Calu3 (cell line): ENCODE results near the gene APOL3. TPM values are rescaled to one million over a fixed set of nuclear protein-coding genes. Genes with fewer than 3 reads are reported as not detected.

Experiments used
- BruUV-seq: library from RNA; stranded (reverse); fragments of 400-500 nt; replicated peaks from 2 replicates; lab custom pipeline; 2021; lab: Mats Ljungman, UMichigan
- CTCF ChIA-PET: fragments of 300-600 bp; sonication (Branson Sonifier 250); formaldehyde crosslinking; loops from one replicate; lab custom pipeline; 2022; ENCODE audit warnings: antibody characterized with exemption; lab: Charles Lee
- DNase-seq: peaks from one replicate; pipeline ENCODE4 v3.0.0; 2022
- H3K27ac Mint-ChIP-seq: one replicate; pipeline ENCODE4 v1.8.0; 2022; ENCODE audit warnings: mixed read lengths; ENCODE audit not compliant: unreplicated experiment
- H3K27me3 Mint-ChIP-seq: one replicate; pipeline ENCODE4 v1.8.0; 2022; ENCODE audit warnings: mixed read lengths; ENCODE audit not compliant: unreplicated experiment
- H3K36me3 Mint-ChIP-seq: one replicate; pipeline ENCODE4 v1.8.0; 2022; ENCODE audit warnings: mild to moderate bottlenecking, moderate library complexity, mixed read lengths; ENCODE audit not compliant: insufficient read depth, unreplicated experiment
- H3K4me1 Mint-ChIP-seq: one replicate; pipeline ENCODE4 v1.8.0; 2022; ENCODE audit warnings: mild to moderate bottlenecking, low read depth, mixed read lengths; ENCODE audit not compliant: unreplicated experiment
- H3K4me3 Mint-ChIP-seq: one replicate; pipeline ENCODE4 v1.8.0; 2022; ENCODE audit warnings: mild to moderate bottlenecking, low read depth, moderate library complexity, mixed read lengths; ENCODE audit not compliant: unreplicated experiment
- H3K9me3 Mint-ChIP-seq: one replicate; pipeline ENCODE4 v1.8.0; 2022; ENCODE audit warnings: low read depth, mixed read lengths; ENCODE audit not compliant: unreplicated experiment
- intact Hi-C: fragments of 100-400 bp; cut with micrococcal nuclease; formaldehyde crosslinking; loops from one replicate; pipeline ENCODE4 v1.10.0; 2022; ENCODE audit not compliant: unreplicated experiment
- total RNA-seq: library from RNA; stranded (reverse); gene quantifications from 2 replicates; pipeline ENCODE4 v1.2.3, GENCODE V29; 2022
- TF ChIP-seq, protein P1 (sequence below): fragments of 200-600 bp; IDR thresholded peaks from one replicate; pipeline ENCODE4 v1.8.0; 2022; ENCODE audit warnings: antibody characterized with exemption; ENCODE audit not compliant: unreplicated experiment

Gene APOL3
- total RNA-seq, 1 experiment from 2014 or later, result 7.7 TPM

DNA sequence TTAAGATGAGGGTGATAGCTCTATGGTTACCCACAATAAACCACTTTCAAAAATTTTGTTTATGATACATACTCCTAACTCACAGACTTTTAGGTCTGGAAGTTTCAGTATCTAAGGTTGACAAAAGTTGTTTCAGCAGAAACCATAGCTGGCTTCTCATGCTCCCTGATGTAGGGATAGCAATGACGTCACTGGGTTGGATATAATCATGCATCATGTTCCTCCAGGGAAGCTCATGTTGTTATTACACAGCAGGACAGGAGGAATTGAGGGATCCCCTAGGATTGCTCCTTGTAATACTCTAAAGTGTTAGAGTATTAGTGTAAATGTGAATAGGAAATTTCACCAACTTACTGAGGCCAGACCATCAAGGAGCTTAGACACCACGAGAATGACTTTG lies 23.6 kb downstream of the APOL3 start:
- Mint-ChIP-seq H3K9me3 (no peaks in the 10 kb centered on the region), H3K4me1 (no peaks in the 10 kb centered on the region), H3K27ac (no peak overlapping the region), H3K4me3 (no peak overlapping the region), H3K27me3 (peaks cover 84% of the 10 kb centered on the region), H3K36me3 (no peaks in the 10 kb centered on the region)
- intact Hi-C loops, result no loop called here
- no TSS peak for BruUV-seq
- DNase-seq, result no peak
- CTCF ChIA-PET, result interaction anchor here (1.1 kb wide), 1 partner anchor 13 kb away, joined by 3 read pairs; no protein-coding TSS in a partner anchor
- TF ChIP-seq, protein P1, sequence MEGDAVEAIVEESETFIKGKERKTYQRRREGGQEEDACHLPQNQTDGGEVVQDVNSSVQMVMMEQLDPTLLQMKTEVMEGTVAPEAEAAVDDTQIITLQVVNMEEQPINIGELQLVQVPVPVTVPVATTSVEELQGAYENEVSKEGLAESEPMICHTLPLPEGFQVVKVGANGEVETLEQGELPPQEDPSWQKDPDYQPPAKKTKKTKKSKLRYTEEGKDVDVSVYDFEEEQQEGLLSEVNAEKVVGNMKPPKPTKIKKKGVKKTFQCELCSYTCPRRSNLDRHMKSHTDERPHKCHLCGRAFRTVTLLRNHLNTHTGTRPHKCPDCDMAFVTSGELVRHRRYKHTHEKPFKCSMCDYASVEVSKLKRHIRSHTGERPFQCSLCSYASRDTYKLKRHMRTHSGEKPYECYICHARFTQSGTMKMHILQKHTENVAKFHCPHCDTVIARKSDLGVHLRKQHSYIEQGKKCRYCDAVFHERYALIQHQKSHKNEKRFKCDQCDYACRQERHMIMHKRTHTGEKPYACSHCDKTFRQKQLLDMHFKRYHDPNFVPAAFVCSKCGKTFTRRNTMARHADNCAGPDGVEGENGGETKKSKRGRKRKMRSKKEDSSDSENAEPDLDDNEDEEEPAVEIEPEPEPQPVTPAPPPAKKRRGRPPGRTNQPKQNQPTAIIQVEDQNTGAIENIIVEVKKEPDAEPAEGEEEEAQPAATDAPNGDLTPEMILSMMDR, result no peak

DNA sequence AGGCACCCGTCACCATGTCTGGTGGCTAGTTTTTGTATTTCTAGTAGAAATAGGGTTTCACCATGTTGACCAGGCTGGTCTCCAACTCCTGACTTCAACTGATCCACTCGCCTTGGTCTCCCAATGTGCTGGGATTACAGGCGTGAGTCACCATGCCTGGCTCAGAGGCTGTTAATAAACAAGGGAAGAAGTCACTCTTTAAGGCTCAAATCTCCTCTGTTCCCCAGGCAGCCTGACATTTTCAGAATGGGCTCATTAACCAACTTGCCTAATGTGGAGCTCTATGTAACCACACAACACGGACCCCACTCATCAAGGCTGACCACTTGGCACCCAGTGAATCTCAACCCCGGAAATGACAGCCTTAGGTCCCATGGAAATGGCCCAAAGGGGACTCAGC lies 24.1 kb downstream of the APOL3 start:
- BruUV-seq, result no TSS peak
- Mint-ChIP-seq H3K36me3 (no peaks in the 10 kb centered on the region), H3K4me1 (no peaks in the 10 kb centered on the region), H3K4me3 (no peak overlapping the region), H3K27me3 (peaks cover 84% of the 10 kb centered on the region), H3K27ac (no peak overlapping the region), H3K9me3 (no peaks in the 10 kb centered on the region)
- no peak for DNase-seq
- CTCF ChIA-PET, result interaction anchor here (0.7 to 1.1 kb wide), 3 partner anchors 12 to 70 kb away, joined by 3 to 4 read pairs (median 3); no protein-coding TSS in a partner anchor
- TF ChIP-seq, protein P1, result no peak
- intact Hi-C loops, result no loop called here

DNA sequence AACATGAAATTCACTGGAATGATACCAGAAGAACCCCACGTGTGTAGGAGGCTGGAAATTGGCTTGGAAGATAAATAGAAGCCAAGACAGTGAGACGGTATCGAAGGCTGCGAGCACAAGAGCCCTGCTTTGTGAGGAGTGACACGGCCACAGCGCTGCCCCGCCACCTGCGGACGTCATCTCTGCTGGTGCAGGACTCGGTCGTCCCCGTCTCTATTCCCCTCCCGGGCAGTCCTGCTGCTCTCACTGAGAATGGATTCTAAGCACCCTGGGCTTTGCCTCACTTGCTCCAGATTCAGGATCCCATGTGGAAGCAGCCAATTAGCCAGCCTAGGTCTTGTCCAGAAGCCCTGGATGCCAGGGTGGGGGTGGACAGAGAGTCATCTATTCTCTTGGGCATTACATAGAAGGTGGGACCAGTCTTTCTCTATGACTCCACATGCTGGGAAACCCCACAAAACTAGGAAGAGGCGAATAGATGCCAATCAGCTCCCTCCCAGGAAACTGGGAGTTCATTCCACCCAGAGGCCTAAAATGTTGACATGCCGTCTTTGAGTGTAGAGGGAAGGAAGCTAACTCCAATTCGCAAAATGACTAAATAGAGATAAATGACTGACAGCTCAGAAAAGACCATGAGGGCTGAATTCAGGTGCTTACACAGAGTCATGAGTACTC lies 25.1 kb downstream of the APOL3 start:
- no peaks in the 10 kb centered on the region for H3K9me3 Mint-ChIP-seq
- no peak overlapping the region for H3K27ac Mint-ChIP-seq
- no peak for DNase-seq
- intact Hi-C loops, result no loop called here
- no peak overlapping the region for H3K4me3 Mint-ChIP-seq
- TF ChIP-seq, protein P1, result no peak
- CTCF ChIA-PET, result interaction anchor here (0.7 kb wide), 1 partner anchor 28 kb away, joined by 4 read pairs; no protein-coding TSS in a partner anchor
- BruUV-seq, result no TSS peak
- peaks cover 84% of the 10 kb centered on the region for H3K27me3 Mint-ChIP-seq
- no peaks in the 10 kb centered on the region for H3K4me1 Mint-ChIP-seq
- no peaks in the 10 kb centered on the region for H3K36me3 Mint-ChIP-seq

DNA sequence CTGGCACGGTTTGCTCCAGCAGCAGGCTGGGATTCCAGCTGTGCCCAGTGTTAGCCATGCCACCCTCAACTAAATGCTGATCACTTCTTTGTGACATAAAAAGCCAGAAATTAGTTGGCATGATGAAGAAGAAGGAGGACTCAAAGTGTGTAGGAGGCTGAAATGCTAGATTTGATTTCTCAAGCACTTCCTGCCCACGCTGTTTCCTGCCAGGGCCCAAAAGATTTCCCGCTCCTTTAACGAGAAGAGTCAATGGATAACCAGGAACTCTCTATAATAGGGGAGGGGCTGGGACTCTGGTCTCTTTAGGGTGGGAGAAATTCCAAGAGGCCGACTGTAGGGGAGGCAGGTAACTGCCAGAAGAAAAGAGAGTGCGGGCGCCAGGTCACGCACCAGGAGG lies 26.4 kb downstream of the APOL3 start:
- CTCF ChIA-PET, result no interaction called here
- Mint-ChIP-seq H3K27ac (no peak overlapping the region), H3K9me3 (no peaks in the 10 kb centered on the region), H3K36me3 (no peaks in the 10 kb centered on the region), H3K4me3 (no peak overlapping the region), H3K4me1 (no peaks in the 10 kb centered on the region), H3K27me3 (peaks cover 85% of the 10 kb centered on the region)
- TF ChIP-seq, protein P1, result no peak
- BruUV-seq, result no TSS peak
- DNase-seq, result no peak
- intact Hi-C loops, result no loop called here
